HepG2 (cell line): ENCODE data around the gene HAP1. TPM values are rescaled to one million over a fixed set of nuclear protein-coding genes. Genes with fewer than 3 reads are reported as not detected.
A peak's percentile ranks its signal among the peaks of the same experiment; 100 is the strongest.

Source experiments
- ATAC-seq: fragments of 200-7000 bp; cut with Tn5 transposase; 3 replicates; pipeline ENCODE4 v1.9.1; 2020; ENCODE audit warnings: mild to moderate bottlenecking, moderate library complexity
- BruUV-seq: library from RNA; stranded (reverse); fragments of 400-500 nt; replicated peaks from 2 replicates; lab custom pipeline; 2021; lab: Mats Ljungman, UMichigan
- CTCF ChIA-PET: fragments of 300-600 bp; formaldehyde crosslinking; extraction: SDS; loops from one replicate; lab custom pipeline; 2021; ENCODE audit warnings: low total read pairs, inconsistent platforms, low intra/inter-chr PET ratio; lab: Yijun Ruan, JAX
- POLR2A ChIA-PET: fragments of 350-600 bp; sonication (Branson Sonifier 250); formaldehyde crosslinking; loops from one replicate; lab custom pipeline; 2020; ENCODE audit warnings: antibody characterized with exemption, inconsistent platforms; lab: Yijun Ruan, JAX
- DNase-seq: peaks from one replicate; pipeline ENCODE4 v3.0.0-alpha.2; 2015; ENCODE audit warnings: low spot score
- FAIRE-seq: peaks from 3 replicates; lab custom pipeline; 2011; peaks lifted over from hg19 to GRCh38; lab: Jason Lieb, UNC
- H2AFZ ChIP-seq: one replicate; pipeline ENCODE4 v1.6.1; 2011; ENCODE audit warnings: low read length, inconsistent platforms
- H3K27ac ChIP-seq: fragments of 300-600 bp; 3 replicates; pipeline ENCODE4 v1.8.0; 2011; ENCODE audit warnings: mixed run types, mild to moderate bottlenecking, mixed read lengths, low read length, inconsistent platforms; ENCODE audit not compliant: insufficient read depth; ENCODE audit errors: extremely low read length
- H3K27me3 ChIP-seq, 2 experiments: fragments of 200-600 bp in 1 of 2; 2 replicates in 1 of 2; 3 replicates in 1 of 2; pipeline versions ENCODE4 v1.6.0 to v1.8.0; 2011; ENCODE audit warnings: low read length in 2 of 2, mild to moderate bottlenecking in 2 of 2, moderate library complexity in 2 of 2, inconsistent platforms in 1 of 2; ENCODE audit not compliant: insufficient read depth in 2 of 2, control insufficient read depth in 1 of 2
- H3K36me3 ChIP-seq, 2 experiments: fragments of 200-600 bp in 1 of 2; replicated peaks in 1 of 2; 2 replicates in 1 of 2; 3 replicates in 1 of 2; pipeline versions ENCODE4 v1.5.1 to v1.8.0; 2011; ENCODE audit warnings: low read length in 2 of 2, inconsistent platforms in 1 of 2; ENCODE audit not compliant: insufficient read depth in 2 of 2, control insufficient read depth in 1 of 2
- H3K4me1 ChIP-seq: 2 replicates; pipeline ENCODE4 v1.5.1; 2012; ENCODE audit warnings: low read length, inconsistent platforms; ENCODE audit not compliant: insufficient read depth
- H3K4me2 ChIP-seq: 2 replicates; pipeline ENCODE4 v1.6.0; 2011; ENCODE audit warnings: low read depth, low read length, inconsistent platforms
- H3K4me3 ChIP-seq, 3 experiments: fragments of 200-600 bp in 1 of 3; sonication (generic), shearing (Covaris generic) in 1 of 3; replicated peaks in 1 of 3; 2 replicates each; pipeline ENCODE4 v1.5.1; 2011 to 2016; ENCODE audit warnings: low read length in 3 of 3, inconsistent platforms in 2 of 3, low read depth in 2 of 3, mild to moderate bottlenecking in 2 of 3, control low read depth in 1 of 3, mixed read lengths in 1 of 3; ENCODE audit not compliant: insufficient read depth in 1 of 3
- H3K79me2 ChIP-seq: one replicate; pipeline ENCODE4 v1.6.1; 2011; ENCODE audit warnings: low read length, inconsistent platforms; ENCODE audit not compliant: insufficient read depth
- H3K9ac ChIP-seq: 2 replicates; pipeline ENCODE4 v1.6.0; 2011; ENCODE audit warnings: mild to moderate bottlenecking, low read depth, low read length, inconsistent platforms; ENCODE audit not compliant: insufficient read depth
- H3K9me3 ChIP-seq: 2 replicates; pipeline ENCODE4 v1.5.1; 2012; ENCODE audit warnings: mild to moderate bottlenecking, low read length
- H4K20me1 ChIP-seq: 2 replicates; pipeline ENCODE4 v1.6.0; 2011; ENCODE audit warnings: inconsistent platforms, mild to moderate bottlenecking, low read length, moderate library complexity; ENCODE audit not compliant: insufficient read depth
- EZH2 ChIP-seq: conservative IDR thresholded peaks from 2 replicates; pipeline ENCODE4 v1.6.1; 2012; ENCODE audit warnings: mild to moderate bottlenecking, low read depth, low read length, moderate library complexity
- HIVEP1 ChIP-seq: sonication (generic); formaldehyde crosslinking; IDR thresholded peaks from 2 replicates; pipeline ENCODE4 v1.4.0; 2020; ENCODE audit warnings: mild to moderate bottlenecking, missing genetic modification reagents
- HMGXB4 ChIP-seq, 2 experiments: sonication (generic) in 1 of 2; formaldehyde crosslinking in 1 of 2; IDR thresholded peaks; 2 replicates each; pipeline versions ENCODE4 v1.4.0 to v1.6.1; 2018 to 2020; ENCODE audit warnings: missing genetic modification reagents in 2 of 2, borderline replicate concordance in 1 of 2, low read depth in 1 of 2, mild to moderate bottlenecking in 1 of 2, missing biosample characterization in 1 of 2
- NKX3-1 ChIP-seq: sonication (generic); formaldehyde crosslinking; IDR thresholded peaks from 2 replicates; pipeline ENCODE4 v1.5.0; 2020; ENCODE audit warnings: missing genetic modification reagents
- RXRB ChIP-seq: IDR thresholded peaks from 2 replicates; pipeline ENCODE4 v1.6.1; 2016; ENCODE audit warnings: borderline replicate concordance, missing genetic modification reagents, missing compliant biosample characterization
- ZBTB1 ChIP-seq: sonication (generic); formaldehyde crosslinking; IDR thresholded peaks from 2 replicates; pipeline ENCODE4 v1.4.0; 2020; ENCODE audit warnings: missing genetic modification reagents, borderline replicate concordance
- ZBTB44 ChIP-seq: sonication (generic); formaldehyde crosslinking; IDR thresholded peaks from 2 replicates; pipeline ENCODE4 v1.4.0; 2020; ENCODE audit warnings: missing genetic modification reagents
- ZFP41 ChIP-seq: sonication (generic); formaldehyde crosslinking; IDR thresholded peaks from 2 replicates; pipeline ENCODE4 v1.4.0; 2020; ENCODE audit warnings: mild to moderate bottlenecking, missing genetic modification reagents, borderline replicate concordance
- ZFP62 ChIP-seq: sonication (generic); formaldehyde crosslinking; IDR thresholded peaks from 2 replicates; pipeline ENCODE4 v1.4.0; 2020; ENCODE audit warnings: missing genetic modification reagents
- ZIK1 ChIP-seq: sonication (generic); formaldehyde crosslinking; IDR thresholded peaks from 2 replicates; pipeline ENCODE4 v1.5.0; 2020; ENCODE audit warnings: mild to moderate bottlenecking, low read depth, missing genetic modification reagents, borderline replicate concordance
- ZNF549 ChIP-seq: sonication (generic); formaldehyde crosslinking; IDR thresholded peaks from 2 replicates; pipeline ENCODE4 v1.5.0; 2020; ENCODE audit warnings: missing genetic modification reagents
- ZNF75D ChIP-seq: sonication (generic); formaldehyde crosslinking; IDR thresholded peaks from 2 replicates; pipeline ENCODE4 v1.8.1; 2023; ENCODE audit warnings: missing genetic modification reagents, mild to moderate bottlenecking, borderline replicate concordance
- ZNF777 ChIP-seq: sonication (generic); formaldehyde crosslinking; IDR thresholded peaks from 2 replicates; pipeline ENCODE4 v1.4.0; 2020; ENCODE audit warnings: missing genetic modification reagents
- WGBS: methylation state at CpG from one replicate; pipeline ENCODE4 v1.1.6; 2017; ENCODE audit warnings: low lambda C conversion rate; 5-methylcytosine and 5-hydroxymethylcytosine counted together
- in situ Hi-C: cut with HindIII; loops from 2 replicates; pipeline ENCODE4 v1.10.0; 2017; ENCODE audit warnings: low pct_unique_long_range_greater_than_20kb; ENCODE audit not compliant: extremely low pct_ligation_motif_present
- intact Hi-C: fragments of 100-400 bp; cut with micrococcal nuclease; formaldehyde crosslinking; loops from one replicate; pipeline ENCODE4 v1.10.0; 2022; ENCODE audit not compliant: unreplicated experiment
- polyA plus RNA-seq, 8 experiments: library from polyadenylated mRNA; depleted of rRNA in 3 of 8; stranded (reverse) in 7 of 8; unstranded in 1 of 8; fragments of >200 nt; fragmentation: Illumina TruSeq in 4 of 8; extraction: Trizol in 4 of 8; gene quantifications; 2 replicates each; pipeline versions ENCODE4 v1.2.1 to v1.2.3, GENCODE V29; 2011 to 2016; ENCODE audit warnings: low read depth in 4 of 8, missing spikeins in 1 of 8, mixed read lengths in 1 of 8; ENCODE audit not compliant: insufficient read depth in 1 of 8
- total RNA-seq, 5 experiments: library from RNA; depleted of rRNA; stranded (reverse); fragments of >200 nt; fragmentation: Illumina TruSeq; extraction: Trizol; gene quantifications; 2 replicates each; pipeline ENCODE4 v1.2.3, GENCODE V29; 2016; ENCODE audit warnings: low read depth in 1 of 5
- TF ChIP-seq, protein P1 (sequence below): sonication (generic); formaldehyde crosslinking; IDR thresholded peaks from 2 replicates; pipeline ENCODE4 v1.5.1; 2020; ENCODE audit warnings: mild to moderate bottlenecking, missing genetic modification reagents, borderline replicate concordance

The HAP1 gene
- total and polyA plus RNA-seq, 2 of the 13 experiments (the other 11 are each of a cell fraction or from before 2014, with no cell fraction given): 0.07 TPM

GRCh38 chr17:41737680-41738023 is 3.2 kb upstream of the HAP1 start (continued):
- TF ChIP-seq ZBTB44 (CRISPR knock-in tag): 0 out of 2 replicates have a peak, but pooled peaks have one; percentile 43
- TF ChIP-seq EZH2: peak; percentile 90; the same call in 1 of the 2 replicates
- TF ChIP-seq NKX3-1 (CRISPR knock-in tag): no peak

- WGBS: 41% methylated on average over 17 of the region's 17 CpGs
- CTCF ChIA-PET: interaction anchor here (0.8 to 3.8 kb wide), 7 partner anchors 36 to 223 kb away, joined by 4 to 97 read pairs (median 9); partner anchors contain the start of genes FKBP10, JUP and P3H4
These were observed 2.7 kb upstream of the HAP1 start for GRCh38 chr17:41736983-41737679.

More at GRCh38 chr17:41736983-41737679, 2.7 kb upstream of the HAP1 start:
- no TSS peak for BruUV-seq
- Histone ChIP-seq H3K79me2 (no peaks in the 10 kb centered on the region), H3K4me2 (no peak overlapping the region), H3K9me3 (no peaks in the 10 kb centered on the region), H3K4me1 (peaks cover 38% of the 10 kb centered on the region), H3K27ac (no peak overlapping the region), H4K20me1 (no peaks in the 10 kb centered on the region), H3K4me3 (no peak overlapping the region), H2AFZ (no peak overlapping the region), H3K27me3 (peaks cover 20 to 66% of the 10 kb centered on the region in 2 experiments), H3K9ac (no peak overlapping the region), H3K36me3 (no peaks in the 10 kb centered on the region)
- in situ Hi-C loops (loop anchor here (5.0 kb wide), 2 partner anchors 65 to 220 kb away; no protein-coding TSS in a partner anchor), intact Hi-C loops (no loop called here)
- TF ChIP-seq HIVEP1 (CRISPR knock-in tag) (no peak), ZFP62 (CRISPR knock-in tag) (no peak), ZNF777 (no peak), RXRB (CRISPR knock-in tag) (no peak), HMGXB4 (CRISPR knock-in tag; IDR thresholded peaks at IDR 0.05; ENCODE audit: borderline replicate concordance in 1 of 2, low read depth in 1 of 2) (no peak), ZNF549 (CRISPR knock-in tag) (no peak), ZBTB1 (CRISPR knock-in tag) (no peak), ZFP41 (CRISPR knock-in tag) (0 out of 2 replicates have a peak, but pooled peaks have one; percentile 10), ZNF75D (CRISPR knock-in tag) (peak; percentile 52; the same call in 1 of the 2 replicates), ZIK1 (CRISPR knock-in tag) (no peak)
- TF ChIP-seq, protein P1, sequence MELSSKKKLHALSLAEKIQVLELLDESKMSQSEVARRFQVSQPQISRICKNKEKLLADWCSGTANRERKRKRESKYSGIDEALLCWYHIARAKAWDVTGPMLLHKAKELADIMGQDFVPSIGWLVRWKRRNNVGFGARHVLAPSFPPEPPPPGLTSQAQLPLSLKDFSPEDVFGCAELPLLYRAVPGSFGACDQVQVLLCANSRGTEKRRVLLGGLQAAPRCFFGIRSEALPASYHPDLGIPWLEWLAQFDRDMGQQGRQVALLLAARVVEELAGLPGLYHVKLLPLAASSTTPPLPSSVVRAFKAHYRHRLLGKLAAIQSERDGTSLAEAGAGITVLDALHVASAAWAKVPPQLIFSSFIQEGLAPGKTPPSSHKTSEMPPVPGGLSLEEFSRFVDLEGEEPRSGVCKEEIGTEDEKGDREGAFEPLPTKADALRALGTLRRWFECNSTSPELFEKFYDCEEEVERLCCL (CRISPR knock-in tag): no peak
- ATAC-seq (no peak), DNase-seq (no peak), FAIRE-seq (no peak)
- POLR2A ChIA-PET: interaction anchor here (0.9 to 1.5 kb wide), 6 partner anchors 36 to 66 kb away, joined by 3 to 6 read pairs (median 4); partner anchors contain the start of gene JUP
